Kidney (tissue), 14 donors: ENCODE results near the gene KIF25. TPM values are rescaled to one million over a fixed set of nuclear protein-coding genes. Genes with fewer than 3 reads are reported as not detected.
A peak's percentile ranks its signal among the peaks of the same experiment; 100 is the strongest.

ENCODE experiments used
- DNase-seq, 5 donors: peaks; one replicate each; pipeline ENCODE4 v3.0.0-alpha.2; 2013 to 2020
- FAIRE-seq: peaks from 2 replicates; lab custom pipeline; 2012; peaks lifted over from hg19 to GRCh38; lab: Jason Lieb, UNC
- H3K27ac ChIP-seq, 2 donors: one replicate each; pipeline ENCODE4 v1.7.0; 2013; ENCODE audit warnings: low read depth in 2 of 2, low read length in 2 of 2, inconsistent platforms in 1 of 2
- H3K27me3 ChIP-seq: one replicate; pipeline ENCODE4 v1.7.1; 2013; ENCODE audit warnings: low read length, inconsistent platforms; ENCODE audit not compliant: control insufficient read depth, insufficient read depth
- H3K36me3 ChIP-seq, 3 donors: one replicate each; pipeline versions ENCODE4 v1.7.0 to v1.7.1; 2013; ENCODE audit warnings: low read length in 3 of 3, control low read depth in 1 of 3, inconsistent platforms in 1 of 3; ENCODE audit not compliant: insufficient read depth in 3 of 3, control insufficient read depth in 2 of 3
- H3K4me1 ChIP-seq, 3 donors: one replicate each; pipeline versions ENCODE4 v1.7.0 to v1.7.1; 2013; ENCODE audit warnings: low read length in 3 of 3, inconsistent platforms in 1 of 3, low read depth in 1 of 3; ENCODE audit not compliant: control insufficient read depth in 2 of 3, insufficient read depth in 2 of 3
- H3K4me3 ChIP-seq, 3 donors: one replicate each; pipeline versions ENCODE4 v1.7.0 to v1.8.1; 2013; ENCODE audit warnings: low read length in 3 of 3, control low read depth in 1 of 3, inconsistent platforms in 1 of 3
- H3K9ac ChIP-seq, 3 donors: one replicate each; pipeline versions ENCODE4 v1.7.0 to v1.7.1; 2013; ENCODE audit warnings: low read length in 3 of 3, control low read depth in 1 of 3, inconsistent platforms in 1 of 3
- H3K9me3 ChIP-seq, 3 donors: one replicate each; pipeline versions ENCODE4 v1.7.0 to v1.7.1; 2013; ENCODE audit warnings: low read length in 3 of 3, control low read depth in 1 of 3, inconsistent platforms in 1 of 3; ENCODE audit not compliant: control insufficient read depth in 2 of 3, insufficient read depth in 1 of 3
- intact Hi-C: fragments of 100-400 bp; cut with DNase I; formaldehyde crosslinking; loops from one replicate; pipeline ENCODE4 v1.11.1; 2022
- polyA plus RNA-seq: library from polyadenylated mRNA; stranded (reverse); fragments of 350-450 nt; fragmentation: Illumina TruSeq; extraction: RNeasy Lipid Tissue Mini Kit (QIAGEN cat#74804); gene quantifications from one replicate; pipeline ENCODE4 v1.2.3, GENCODE V29; 2014; ENCODE audit warnings: low read depth, low replicate concordance; ENCODE audit not compliant: insufficient read depth
- total RNA-seq: library from RNA; stranded (reverse); fragmentation: NEBNext Ultra II Directional; extraction: Animal tissue kit (Norgen Biotek cat#: 25700); gene quantifications from one replicate; pipeline ENCODE4 v1.2.1, GENCODE V29; 2021
- TF ChIP-seq, protein P1 (sequence below): IDR thresholded peaks from 3 replicates; pipeline ENCODE4 v1.5.1; 2012; ENCODE audit warnings: mild to moderate bottlenecking, moderate library complexity, borderline replicate concordance; ENCODE audit not compliant: insufficient read depth; ENCODE audit errors: extremely low read depth
- donor health status: control.
- donor health status: control.
- donor health status: control.
- donor health status: control.
- donor health status: control.
- donor health status: DM: yes; HTN: yes; CAD: no.
- donor health status: Normal renal cell carcinoma (clear cell type).

The KIF25 gene
- total and polyA plus RNA-seq, 2 donors from 2014 or later = not detected

DNA sequence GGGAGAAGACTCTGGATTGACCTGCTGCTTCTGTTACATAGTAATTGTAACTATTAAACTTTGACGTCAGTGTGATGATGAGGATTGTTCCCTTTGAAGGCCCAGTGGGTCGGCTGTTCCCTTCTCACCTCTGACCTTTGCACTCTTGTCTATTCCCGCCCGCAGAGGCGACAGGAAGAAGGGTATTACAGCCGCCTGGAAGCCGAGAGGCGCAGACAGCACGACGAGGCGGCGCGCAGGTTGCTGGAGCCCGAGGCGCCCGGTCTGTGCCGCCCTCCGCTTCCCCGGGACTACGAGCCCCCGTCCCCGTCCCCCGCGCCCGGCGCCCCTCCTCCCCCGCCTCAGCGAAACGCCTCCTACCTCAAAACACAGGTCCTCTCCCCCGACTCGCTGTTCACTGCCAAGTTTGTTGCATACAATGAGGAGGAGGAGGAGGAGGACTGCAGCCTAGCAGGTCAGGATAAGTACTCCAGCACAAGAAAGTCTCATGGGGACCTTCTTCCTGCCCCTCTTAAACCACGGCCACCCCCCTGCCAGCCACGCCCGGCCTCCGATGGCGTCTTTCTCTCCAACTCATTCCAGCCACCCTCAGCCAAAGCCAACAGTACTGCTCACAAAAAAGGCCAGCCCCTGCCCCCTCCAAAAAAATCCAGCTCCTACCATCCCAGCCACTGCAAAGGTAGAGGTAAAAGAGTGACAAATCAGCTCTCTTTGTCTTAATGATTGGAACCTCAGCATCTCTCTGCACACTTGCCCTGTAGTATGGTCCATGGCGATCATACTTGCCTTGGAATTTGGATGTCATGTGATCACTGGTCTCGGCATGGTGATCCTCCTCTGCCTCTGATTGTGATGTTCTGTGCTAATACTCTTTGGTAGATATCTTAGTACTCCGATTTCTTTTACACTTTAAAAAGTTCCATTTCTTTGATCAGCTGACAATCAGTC, 31.6 kb upstream of the KIF25 start:
- no peak for FAIRE-seq
- H3K36me3 ChIP-seq = peaks cover 13 to 37% (median 19%) of the 10 kb centered on the region in 3 donors

GRCh38 chr6:167966540-167966905, 30.9 kb upstream of the KIF25 start:
- intact Hi-C loops = no loop called here
- TF ChIP-seq, protein P1, sequence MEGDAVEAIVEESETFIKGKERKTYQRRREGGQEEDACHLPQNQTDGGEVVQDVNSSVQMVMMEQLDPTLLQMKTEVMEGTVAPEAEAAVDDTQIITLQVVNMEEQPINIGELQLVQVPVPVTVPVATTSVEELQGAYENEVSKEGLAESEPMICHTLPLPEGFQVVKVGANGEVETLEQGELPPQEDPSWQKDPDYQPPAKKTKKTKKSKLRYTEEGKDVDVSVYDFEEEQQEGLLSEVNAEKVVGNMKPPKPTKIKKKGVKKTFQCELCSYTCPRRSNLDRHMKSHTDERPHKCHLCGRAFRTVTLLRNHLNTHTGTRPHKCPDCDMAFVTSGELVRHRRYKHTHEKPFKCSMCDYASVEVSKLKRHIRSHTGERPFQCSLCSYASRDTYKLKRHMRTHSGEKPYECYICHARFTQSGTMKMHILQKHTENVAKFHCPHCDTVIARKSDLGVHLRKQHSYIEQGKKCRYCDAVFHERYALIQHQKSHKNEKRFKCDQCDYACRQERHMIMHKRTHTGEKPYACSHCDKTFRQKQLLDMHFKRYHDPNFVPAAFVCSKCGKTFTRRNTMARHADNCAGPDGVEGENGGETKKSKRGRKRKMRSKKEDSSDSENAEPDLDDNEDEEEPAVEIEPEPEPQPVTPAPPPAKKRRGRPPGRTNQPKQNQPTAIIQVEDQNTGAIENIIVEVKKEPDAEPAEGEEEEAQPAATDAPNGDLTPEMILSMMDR = no peak
- FAIRE-seq = no peak
- no peaks in the 10 kb centered on the region for H3K9me3 ChIP-seq
- DNase-seq = no peak
- no peak overlapping the region for H3K9ac ChIP-seq
- peaks cover 13 to 37% (median 20%) of the 10 kb centered on the region in 3 donors for H3K36me3 ChIP-seq
- no peak overlapping the region for H3K4me3 ChIP-seq
- no peak overlapping the region for H3K27ac ChIP-seq
- H3K4me1 ChIP-seq = peaks cover 0 to 21% (median 4%) of the 10 kb centered on the region in 3 donors
- H3K27me3 ChIP-seq = no peaks in the 10 kb centered on the region

More for the DNA sequence above, 31.6 kb upstream of the KIF25 start:
- Histone ChIP-seq H3K27me3 (no peaks in the 10 kb centered on the region), H3K4me1 (peaks cover 0 to 21% (median 4%) of the 10 kb centered on the region in 3 donors), H3K4me3 (no peak overlapping the region), H3K27ac (peak overlapping the region; percentile 3 to 37), H3K9ac (no peak overlapping the region), H3K9me3 (no peaks in the 10 kb centered on the region)
- intact Hi-C loops = no loop called here
- peak in 1 of 5 donors; percentile 19 for DNase-seq
- TF ChIP-seq, protein P1 = no peak

- H3K9ac ChIP-seq = no peak overlapping the region
- intact Hi-C loops = no loop called here
- H3K9me3 ChIP-seq = no peaks in the 10 kb centered on the region
- H3K4me3 ChIP-seq = no peak overlapping the region
- FAIRE-seq (no peak), DNase-seq (peak in 1 of 5 donors; percentile 48)
- no peaks in the 10 kb centered on the region for H3K27me3 ChIP-seq
- peaks cover 0 to 18% (median 2%) of the 10 kb centered on the region in 3 donors for H3K4me1 ChIP-seq
- H3K27ac ChIP-seq = no peak overlapping the region
- H3K36me3 ChIP-seq = peaks cover 13 to 32% (median 21%) of the 10 kb centered on the region in 3 donors
- TF ChIP-seq, protein P1 = peak; percentile 43
Measured at GRCh38 chr6:167968091-167968490, 29.4 kb upstream of the KIF25 start.
